ENCODE data around the gene OR52H1. TPM values are rescaled to one million over a fixed set of nuclear protein-coding genes. Genes with fewer than 3 reads are reported as not detected.
A peak's percentile ranks its signal among the peaks of the same experiment; 100 is the strongest.

Gene OR52H1
- total and polyA plus RNA-seq, 9 of the 15 experiments (the other 6 are each of a cell fraction or from before 2014, with no cell fraction given): 0.15 TPM; not detected in 8

DNA sequence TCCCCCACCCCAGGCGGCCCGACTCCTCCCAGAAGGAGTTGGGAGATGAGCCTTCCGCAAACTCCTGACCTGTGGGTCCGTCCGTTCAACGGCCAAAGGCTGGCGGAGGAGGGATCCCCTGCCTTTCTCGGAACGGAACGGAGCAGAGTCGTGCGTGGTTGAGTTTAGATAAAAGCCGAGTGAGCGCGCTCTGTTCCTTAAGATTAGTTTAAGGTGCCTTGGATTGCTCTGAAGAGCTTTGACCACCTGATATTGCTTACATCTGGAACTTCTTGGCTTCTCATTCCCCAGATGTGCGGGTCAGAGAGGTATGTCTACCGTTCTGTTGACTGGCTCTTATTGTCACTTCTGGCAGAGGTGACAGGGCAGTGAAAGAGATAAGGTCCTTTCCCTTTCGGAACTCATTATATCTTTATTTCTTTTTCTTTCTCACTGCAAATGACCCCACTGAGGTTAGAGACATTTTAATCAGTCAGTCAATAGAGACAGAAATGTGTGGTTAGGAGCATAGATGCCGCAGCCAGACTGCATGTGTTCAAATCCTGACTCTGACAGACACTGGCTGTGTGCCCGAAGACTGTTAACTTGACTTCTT, 48.4 kb upstream of the OR52H1 start, which contains the start of gene TRIM6 (continued):
- TF ChIP-seq PATZ1 (CRISPR knock-in tag; IDR thresholded peaks at IDR 0.05; ENCODE audit: borderline replicate concordance) (no peak), ZNF644 (tag; IDR thresholded peaks at IDR 0.05; ENCODE audit: low read depth) (0 out of 2 replicates have a peak, but pooled peaks have one; percentile 47), ZBTB40 (IDR thresholded peaks at IDR 0.05) (peak; percentile 66), ZBTB40 (CRISPR knock-in tag; IDR thresholded peaks at IDR 0.05) (no peak), YY1 (IDR thresholded peaks at IDR 0.05; ENCODE audit: borderline replicate concordance in 1 of 3, control insufficient read depth in 1 of 3, extremely low read depth in 1 of 3, insufficient read depth in 3 of 3, insufficient read length in 1 of 3, insufficient replicate concordance in 2 of 3, low read depth in 1 of 3, low read length in 2 of 3) (no peak), HSF4 (CRISPR knock-in tag; IDR thresholded peaks at IDR 0.05; ENCODE audit: borderline replicate concordance) (no peak), ZKSCAN1 (IDR thresholded peaks at IDR 0.05; ENCODE audit: low read depth, low read length) (no peak), HDAC2 (IDR thresholded peaks at IDR 0.05) (peak; percentile 66), PML (IDR thresholded peaks at IDR 0.05; ENCODE audit: low read length) (peak; percentile 93), TCF7 (IDR thresholded peaks at IDR 0.05; ENCODE audit: borderline replicate concordance) (no peak), ZNF75A (CRISPR knock-in tag; IDR thresholded peaks at IDR 0.05) (no peak), CGGBP1 (CRISPR knock-in tag; IDR thresholded peaks at IDR 0.05) (no peak), SAFB (IDR thresholded peaks at IDR 0.05; ENCODE audit: borderline replicate concordance, low read depth, low read length) (no peak), KLF6 (CRISPR knock-in tag; IDR thresholded peaks at IDR 0.05; ENCODE audit: borderline replicate concordance) (no peak), FOXO4 (CRISPR knock-in tag; IDR thresholded peaks at IDR 0.05) (no peak)
